ENCODE data around the gene RSPH9. TPM values are rescaled to one million over a fixed set of nuclear protein-coding genes. Genes with fewer than 3 reads are reported as not detected.

RSPH9 gene
- total RNA-seq, 2 experiments from 2014 or later = not detected

- ChIA-PET POLR2A (no interaction called here), CTCF (interaction anchor here (0.7 kb wide), 1 partner anchor 356 kb away, joined by 3 read pairs; no protein-coding TSS in a partner anchor)
- Mint-ChIP-seq H3K4me3 (no peak overlapping the region), H3K27ac (no peak overlapping the region), H3K9me3 (no peaks in the 10 kb centered on the region), H3K4me1 (ENCODE audit: low read depth) (peaks cover 2% of the 10 kb centered on the region), H3K27me3 (peaks cover 7% of the 10 kb centered on the region), H3K36me3 (no peaks in the 10 kb centered on the region)
- intact Hi-C loops (cut with micrococcal nuclease) = no loop called here
- DNase-seq = no peak
Measured at GRCh38 chr6:43718387-43719105, 73.7 kb downstream of the RSPH9 start.

GRCh38 chr6:43719511-43719910, 74.7 kb downstream of the RSPH9 start:
- no peaks in the 10 kb centered on the region for H3K9me3 Mint-ChIP-seq
- H3K27ac Mint-ChIP-seq = no peak overlapping the region
- ChIA-PET CTCF (interaction anchor here (6.1 kb wide), 1 partner anchor 361 kb away, joined by 55 read pairs; no protein-coding TSS in a partner anchor), POLR2A (no interaction called here)
- DNase-seq = no peak
- H3K36me3 Mint-ChIP-seq = no peaks in the 10 kb centered on the region
- intact Hi-C loops (cut with micrococcal nuclease) = no loop called here
- peaks cover 3% of the 10 kb centered on the region for H3K27me3 Mint-ChIP-seq
- H3K4me3 Mint-ChIP-seq = no peak overlapping the region
- peaks cover 10% of the 10 kb centered on the region for H3K4me1 Mint-ChIP-seq (ENCODE audit: low read depth)

- H3K4me1 Mint-ChIP-seq (ENCODE audit: low read depth) = peaks cover 24% of the 10 kb centered on the region
- ChIA-PET POLR2A (no interaction called here), CTCF (interaction anchor here (0.6 to 6.1 kb wide), 4 partner anchors 203 to 359 kb away, joined by 3 to 55 read pairs (median 10); no protein-coding TSS in a partner anchor)
- H3K4me3 Mint-ChIP-seq = no peak overlapping the region
- H3K9me3 Mint-ChIP-seq = no peaks in the 10 kb centered on the region
- intact Hi-C loops (cut with micrococcal nuclease) = no loop called here
- no peak for DNase-seq
- peaks cover 3% of the 10 kb centered on the region for H3K27me3 Mint-ChIP-seq
- H3K36me3 Mint-ChIP-seq = no peaks in the 10 kb centered on the region
- H3K27ac Mint-ChIP-seq = no peak overlapping the region
Measured at GRCh38 chr6:43720999-43721398, 76.2 kb downstream of the RSPH9 start.

Other genes starting within 250 kb of the RSPH9 start
- 10 to 100 TPM; 27.2 to 31.9 TPM for gene ABCC10, start 217.5 kb upstream of the RSPH9 start, total RNA-seq
- gene DLK2, start 189.5 kb upstream of the RSPH9 start, total RNA-seq = 1 to 10 TPM; 1.6 TPM
- 10 to 100 TPM; 30.5 to 36.2 TPM for gene TJAP1, start 167.5 kb upstream of the RSPH9 start, total RNA-seq
- under 1 TPM in 1 of 2 experiments, not detected in 1; 0.12 TPM for gene LRRC73, start 134.7 kb upstream of the RSPH9 start, total RNA-seq
- 10 to 100 TPM; 38.3 to 39.3 TPM for gene YIPF3, start 128.1 kb upstream of the RSPH9 start, total RNA-seq
- 10 to 100 TPM; 46.8 to 49.5 TPM for gene POLR1C, start 127.9 kb upstream of the RSPH9 start, total RNA-seq
- gene XPO5, start 69.0 kb upstream of the RSPH9 start, total RNA-seq = 10 to 100 TPM; 83.7 to 97.9 TPM
- 10 to 100 TPM; 52.1 to 52.5 TPM for gene POLH, start 68.9 kb upstream of the RSPH9 start, total RNA-seq
- gene GTPBP2, start 15.8 kb upstream of the RSPH9 start, total RNA-seq = 10 to 100 TPM; 72.6 to 72.8 TPM
- 10 to 100 TPM; 29.1 to 31.6 TPM for gene MAD2L1BP, start 9.2 kb upstream of the RSPH9 start, total RNA-seq
- 10 to 100 TPM; 46.9 to 50.5 TPM for gene MRPS18A, start 42.8 kb downstream of the RSPH9 start, total RNA-seq
- gene VEGFA, start 125.2 kb downstream of the RSPH9 start, total RNA-seq = 10 to 100 TPM; 28.9 to 35.1 TPM